HG02763 (cell line): Measurements from ENCODE around the gene GLT8D2.

Experiments
- ATAC-seq: cut with Tn5 transposase; IDR thresholded peaks from one replicate; pipeline ENCODE4 v1.9.1; 2021; ENCODE audit warnings: mild to moderate bottlenecking, moderate library complexity; ENCODE audit not compliant: unreplicated experiment

GLT8D2 gene

GRCh38 chr12:104003596-104003995, 46.4 kb downstream of the GLT8D2 start:
- no peak for ATAC-seq

- ATAC-seq: no peak
These were observed 47.3 kb downstream of the GLT8D2 start for GRCh38 chr12:104002686-104003085.

DNA sequence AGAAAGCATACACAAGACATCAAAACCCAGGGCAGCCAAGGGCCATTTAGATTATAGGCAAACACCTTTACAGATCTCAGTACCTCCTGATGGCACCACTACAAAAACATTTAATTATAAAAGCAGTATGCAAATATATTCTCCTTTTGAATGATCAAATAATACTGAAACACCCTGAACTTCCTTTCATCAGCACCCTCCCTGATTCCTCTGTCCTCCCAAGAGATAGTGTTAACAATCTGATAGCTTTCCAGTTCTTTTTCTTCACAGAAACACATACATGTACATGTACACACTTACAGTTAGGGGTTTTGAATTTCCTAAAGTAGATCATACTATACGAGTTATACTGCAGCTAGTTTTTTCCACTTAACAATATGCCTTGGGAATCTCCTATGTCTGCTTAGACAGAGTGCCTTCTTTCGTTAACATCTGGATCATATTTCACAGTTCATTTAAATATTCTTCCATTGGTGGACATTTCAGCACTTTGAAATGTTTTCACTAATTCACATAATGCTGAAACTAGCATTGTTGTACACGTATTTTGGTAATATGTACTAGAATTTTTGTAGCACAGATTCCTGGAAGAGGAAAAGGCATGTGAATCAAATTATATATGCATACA, 49.1 kb downstream of the GLT8D2 start:
- ATAC-seq: no peak

- ATAC-seq: no peak
These were observed 51.0 kb downstream of the GLT8D2 start for GRCh38 chr12:103998976-103999375.

DNA sequence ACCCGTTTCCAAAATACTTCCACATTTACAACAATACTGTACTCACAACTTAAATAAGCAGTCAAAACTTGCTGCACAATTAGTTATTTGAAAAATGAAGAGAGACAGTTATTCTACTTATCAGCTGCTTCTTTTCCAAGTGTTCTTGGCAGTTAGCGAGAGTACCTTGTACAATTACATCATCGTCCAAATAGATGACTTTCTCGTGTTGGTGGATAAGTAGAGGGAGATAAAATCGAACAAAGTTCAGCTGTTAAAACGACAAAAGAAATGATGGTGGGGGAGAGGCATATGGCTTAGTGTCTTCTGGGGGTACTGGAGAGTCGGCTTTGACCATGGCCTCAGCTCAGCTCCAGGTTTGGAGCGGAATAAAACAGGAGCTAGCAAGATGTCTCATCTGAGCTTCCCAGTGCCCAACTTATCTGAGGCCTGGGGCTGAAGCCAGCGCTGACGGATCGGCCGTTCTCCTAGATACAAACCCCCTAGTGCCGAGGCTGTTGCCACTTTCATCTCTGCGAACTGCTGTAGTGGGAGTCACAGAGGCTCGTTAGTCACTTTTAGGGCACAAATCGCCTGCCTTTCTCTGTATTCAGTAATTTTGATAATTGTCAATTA, 52.6 kb downstream of the GLT8D2 start:
- no peak for ATAC-seq

DNA sequence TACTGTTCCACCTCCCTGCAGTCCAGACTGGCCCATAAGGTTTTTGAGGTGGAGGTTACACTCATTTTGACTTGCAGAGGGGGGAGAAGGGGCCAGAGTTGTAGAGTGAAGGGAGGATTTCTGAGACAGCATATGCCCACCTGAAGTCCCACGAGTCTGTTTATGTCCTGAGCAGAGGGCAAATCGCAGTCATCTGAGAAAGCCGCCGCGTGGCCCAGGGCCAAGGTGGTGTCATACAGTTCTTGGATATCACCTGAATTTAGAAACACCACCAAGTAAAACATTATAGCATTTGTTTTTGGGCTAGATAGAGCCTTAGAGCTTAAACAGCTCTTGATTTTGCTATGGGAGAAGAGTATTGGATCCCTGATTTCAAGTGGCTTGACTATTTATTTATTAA, 53.4 kb downstream of the GLT8D2 start:
- no peak for ATAC-seq

DNA sequence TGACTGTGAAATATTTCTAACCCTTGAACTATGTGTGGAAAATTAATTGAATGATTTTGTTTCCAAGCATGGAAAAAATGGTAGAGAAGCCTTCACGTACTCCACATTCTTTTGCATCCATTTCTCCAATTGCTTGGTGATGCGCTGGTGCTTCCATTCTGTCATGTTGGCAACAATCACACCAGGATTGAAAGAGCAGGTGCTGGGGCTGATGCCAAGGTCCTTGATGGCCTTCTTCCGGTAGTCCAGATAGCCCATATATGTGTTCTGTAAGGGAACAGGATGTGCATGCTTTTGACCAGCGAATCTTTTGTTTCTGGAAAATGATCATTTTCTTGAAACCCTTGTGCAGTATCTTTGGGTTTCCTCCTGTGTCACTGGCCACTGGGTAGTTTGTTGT, 55.8 kb downstream of the GLT8D2 start:
- ATAC-seq: no peak

GRCh38 chr12:103986829-103987228, 63.2 kb downstream of the GLT8D2 start:
- no peak for ATAC-seq

DNA sequence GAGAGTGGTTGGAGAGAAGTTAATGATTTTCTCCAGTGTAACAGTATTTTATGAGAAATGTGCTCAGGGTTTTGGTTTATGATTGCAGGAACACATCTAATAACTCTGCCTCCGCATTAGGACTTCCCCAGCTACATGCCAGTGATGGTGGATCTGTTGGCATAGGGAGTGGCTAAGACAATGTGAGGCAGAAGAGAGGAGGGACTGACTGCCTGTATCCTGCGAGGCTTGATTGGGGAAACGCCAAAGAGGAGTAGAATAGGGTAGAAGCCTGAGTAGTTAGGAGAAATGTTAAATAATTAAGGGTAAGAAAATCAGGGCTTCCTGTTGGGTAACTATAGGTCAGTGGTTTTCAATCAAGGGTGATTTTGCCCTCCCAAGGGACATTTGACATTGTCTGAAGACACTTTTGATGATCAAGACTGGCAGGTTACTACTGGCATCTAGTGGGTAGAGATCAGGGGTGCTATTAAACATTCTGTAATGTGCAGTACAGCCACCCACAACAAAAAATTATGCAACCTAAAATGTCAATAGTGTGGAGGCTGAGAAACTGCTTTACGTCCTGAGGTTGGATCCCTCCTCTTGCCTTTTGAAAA, 71.5 kb downstream of the GLT8D2 start:
- ATAC-seq: no peak

GRCh38 chr12:103975368-103975767, 74.6 kb downstream of the GLT8D2 start:
- ATAC-seq: no peak

DNA sequence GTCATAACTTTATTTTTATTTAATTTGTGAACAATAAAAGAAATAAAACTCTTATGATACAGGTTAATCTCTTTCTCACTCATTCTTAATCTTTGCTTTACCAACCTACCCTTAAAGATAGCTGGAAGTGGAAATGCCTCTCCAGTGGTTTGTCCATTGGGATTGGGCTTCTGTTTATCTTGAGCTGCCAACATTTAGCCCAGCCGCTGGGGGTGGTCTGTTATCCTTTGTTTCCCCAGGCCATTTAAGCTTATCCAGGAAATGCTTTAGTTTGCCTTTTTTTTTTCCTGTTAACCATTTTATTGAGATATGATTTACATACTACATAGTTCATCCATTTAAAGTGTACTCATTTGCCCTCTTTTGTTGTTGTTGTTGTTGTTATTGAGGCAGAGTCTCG, 76.1 kb downstream of the GLT8D2 start:
- no peak for ATAC-seq

DNA sequence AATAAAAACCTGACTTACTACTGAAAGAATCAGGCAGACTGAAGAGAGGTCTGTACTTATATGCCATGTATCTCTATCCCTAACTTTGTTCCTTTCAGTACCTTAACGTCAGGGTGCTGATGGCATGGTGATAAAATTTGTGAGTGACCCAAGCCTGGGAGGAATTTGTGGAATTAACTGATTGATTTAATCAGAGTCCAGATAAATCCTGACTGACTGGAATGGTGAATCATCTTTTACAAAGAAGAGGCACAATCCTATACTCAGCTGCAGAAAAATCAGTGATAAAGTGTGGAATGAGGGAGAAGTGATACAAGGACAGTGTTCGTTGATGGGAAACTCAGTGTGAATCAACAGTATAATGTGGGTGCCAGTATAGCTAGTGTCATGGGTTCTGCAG, 80.6 kb downstream of the GLT8D2 start:
- ATAC-seq: no peak

GRCh38 chr12:103966736-103967135, 83.3 kb downstream of the GLT8D2 start:
- ATAC-seq: no peak

- ATAC-seq: peak; percentile 91
These were observed 84.1 kb downstream of the GLT8D2 start, which contains the start of gene TDG for GRCh38 chr12:103965590-103966504. Gene TDG, plus strand, starts transcription at chr12:103965872. Its CDS starts 166 bp downstream, at chr12:103966038.

- ATAC-seq: no peak
These were observed 84.8 kb downstream of the GLT8D2 start for GRCh38 chr12:103965255-103965589.

GRCh38 chr12:103964805-103965204, 85.2 kb downstream of the GLT8D2 start:
- ATAC-seq: no peak

DNA sequence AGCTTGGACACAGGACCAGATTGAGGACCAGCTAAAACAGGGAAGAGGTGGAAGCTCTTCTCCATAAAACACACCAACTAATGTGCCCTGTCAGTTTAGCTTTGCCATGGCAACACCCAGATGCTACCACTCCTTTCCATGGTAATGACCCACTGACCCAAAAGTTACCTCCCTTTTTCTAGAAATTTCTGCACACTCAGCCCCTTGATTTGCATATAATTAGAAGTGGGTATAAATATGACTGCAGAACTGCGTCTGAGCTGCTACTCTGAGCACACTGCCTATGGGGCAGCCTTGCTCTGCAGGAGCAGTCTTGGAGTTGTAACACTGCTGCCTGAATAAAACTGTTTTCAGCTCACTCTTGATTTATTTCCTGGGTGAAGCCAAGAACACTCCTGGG, 87.5 kb downstream of the GLT8D2 start:
- ATAC-seq: no peak

- ATAC-seq: no peak
These were observed 89.3 kb downstream of the GLT8D2 start for GRCh38 chr12:103960616-103961227.

GRCh38 chr12:103958621-103959020, 91.4 kb downstream of the GLT8D2 start:
- ATAC-seq: no peak

DNA sequence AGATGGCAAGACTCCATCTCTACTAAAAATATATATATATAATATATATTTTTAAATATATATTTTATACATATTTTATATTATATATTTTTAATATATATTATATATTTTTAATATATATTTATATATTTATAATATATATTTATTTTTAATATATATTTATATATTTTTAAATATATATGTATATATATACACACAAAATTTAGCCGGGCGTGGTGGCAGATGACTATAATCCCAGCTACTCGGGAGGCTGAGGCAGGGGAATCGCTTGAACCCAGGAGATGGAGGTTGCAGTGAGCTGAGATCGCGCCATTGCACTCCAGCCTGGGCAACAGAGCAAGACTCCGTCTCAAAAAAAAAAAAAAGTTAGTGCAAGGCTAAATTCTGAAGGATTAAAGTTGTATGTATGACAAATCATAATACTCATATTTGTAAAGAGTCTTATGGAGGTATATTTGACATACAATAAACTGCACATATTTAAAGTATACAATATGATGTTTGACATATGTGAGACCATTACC, 92.1 kb downstream of the GLT8D2 start:
- no peak for ATAC-seq

- ATAC-seq: peak; percentile 31
These were observed 93.4 kb downstream of the GLT8D2 start for GRCh38 chr12:103956509-103957027.
